ENCODE data around the gene PCSK5. TPM values are rescaled to one million over a fixed set of nuclear protein-coding genes. Genes with fewer than 3 reads are reported as not detected.

Gene PCSK5
- total and polyA plus RNA-seq, 2 of the 8 experiments (the other 6 are each of a cell fraction or from before 2014, with no cell fraction given), result 5.5 to 10.7 TPM

GRCh38 chr9:76363032-76363395 lies 472.5 kb downstream of the PCSK5 start:
- Histone ChIP-seq H3K4ac (replicated peaks; ENCODE audit: insufficient read length, low read depth, low read length) (no peak overlapping the region), H3K36me3 (ENCODE audit: control insufficient read depth in 2 of 4, insufficient read depth in 4 of 4, low read length in 3 of 4) (no peaks in the 10 kb centered on the region), H3K18ac (ENCODE audit: extremely low read depth, low read length) (no peak overlapping the region), H3K23me2 (ENCODE audit: low read depth, low read length) (no peaks in the 10 kb centered on the region), H3K27ac (ENCODE audit: low read depth, low read length) (no peak overlapping the region), H3K4me2 (ENCODE audit: insufficient read depth in 1 of 2, low read depth in 2 of 2, low read length in 2 of 2) (no peak overlapping the region), H4K8ac (ENCODE audit: extremely low read depth, insufficient read depth, low read length) (no peak overlapping the region), H3K27me3 (replicated peaks in 1 of 4; ENCODE audit: control insufficient read depth in 3 of 4, extremely low read depth in 1 of 4, insufficient read depth in 3 of 4, low read length in 3 of 4) (no peaks in the 10 kb centered on the region), H2BK15ac (ENCODE audit: low read length) (no peak overlapping the region), H3K9me3 (ENCODE audit: insufficient read depth in 2 of 2, low read depth in 1 of 2, low read length in 1 of 2) (no peaks in the 10 kb centered on the region), H3K4me1 (replicated peaks in 1 of 4; ENCODE audit: control insufficient read depth in 3 of 4, insufficient read depth in 4 of 4, low read length in 3 of 4) (0 out of 7 replicates have a peak, but pooled peaks cover 0 to 2% (median 0%) of the 10 kb centered on the region in 4 experiments), H3K4me3 (ENCODE audit: extremely low read depth in 1 of 4, insufficient read depth in 2 of 4, low read depth in 3 of 4, low read length in 4 of 4) (no peak overlapping the region), H4K91ac (replicated peaks; ENCODE audit: insufficient read length, low read length) (no peak overlapping the region), H4K20me1 (replicated peaks in 1 of 2; ENCODE audit: control insufficient read depth in 1 of 2, insufficient read depth in 2 of 2, low read length in 2 of 2) (no peaks in the 10 kb centered on the region), H2BK5ac (ENCODE audit: low read depth, low read length) (no peak overlapping the region), H3K79me2 (ENCODE audit: control insufficient read depth in 1 of 2, insufficient read depth in 2 of 2, low read length in 2 of 2) (no peaks in the 10 kb centered on the region), H2BK12ac (ENCODE audit: low read depth, low read length) (no peak overlapping the region), H3K14ac (ENCODE audit: insufficient read length) (no peak overlapping the region), H2BK20ac (ENCODE audit: low read length) (no peak overlapping the region), H2AFZ (ENCODE audit: low read length) (no peak overlapping the region), H2BK120ac (replicated peaks; ENCODE audit: low read depth, low read length) (no peak overlapping the region), H3K9ac (replicated peaks in 1 of 4; ENCODE audit: extremely low read depth in 1 of 4, low read depth in 3 of 4, low read length in 3 of 4) (no peak overlapping the region), H3K79me1 (ENCODE audit: low read depth, low read length) (no peaks in the 10 kb centered on the region), H4K5ac (ENCODE audit: insufficient read length, low read depth, low read length) (no peak overlapping the region), H2AK5ac (ENCODE audit: low read depth, low read length) (no peak overlapping the region), H3K56ac (replicated peaks; ENCODE audit: insufficient read length, low read depth, low read length) (no peak overlapping the region), H3K23ac (ENCODE audit: insufficient read length) (no peak overlapping the region)
- ChIA-PET POLR2A (ENCODE audit: partially characterized antibody) (no interaction called here), CTCF (ENCODE audit: partially characterized antibody) (interaction anchor here (0.6 to 0.7 kb wide), 3 partner anchors 10 to 31 kb away, joined by 3 to 4 read pairs (median 4); partner anchors contain the start of gene RFK)
- WGBS, 2 experiments (ENCODE audit: extremely low coverage in 1 of 2, insufficient coverage in 1 of 2, insufficient read length in 1 of 2, insufficient replicate concordance in 2 of 2, low coverage in 1 of 2, low lambda C conversion rate in 2 of 2, missing lambda C conversion rate in 1 of 2), result 100% methylated on average over 3 of the region's 3 CpGs; no CpG with 5 or more reads in 1 of the 2 experiments
- TF ChIP-seq E2F6 (IDR thresholded peaks at IDR 0.05) (no peak), CBX8 (IDR thresholded peaks at IDR 0.05; ENCODE audit: borderline replicate concordance, low read depth, low read length) (no peak), GTF2F1 (IDR thresholded peaks at IDR 0.05; ENCODE audit: borderline replicate concordance, low read depth, low read length) (no peak), RBBP5 (IDR thresholded peaks at IDR 0.05; ENCODE audit: borderline replicate concordance, low read depth, low read length) (no peak)
- no peak for DNase-seq (ENCODE audit: low read depth in 1 of 2, low spot score in 2 of 2)
- no peak for FAIRE-seq
